ENCODE results near the gene CHMP2B. TPM values are rescaled to one million over a fixed set of nuclear protein-coding genes. Genes with fewer than 3 reads are reported as not detected.
A peak's percentile ranks its signal among the peaks of the same experiment; 100 is the strongest.
"Not testable (repeated sequence)": the region's sequence is repeated elsewhere in the genome, so short reads cannot be mapped to it uniquely, and the experiment has no call there.

Gene CHMP2B
- total RNA-seq, 1 experiment from 2014 or later, result 39.3 TPM

GRCh38 chr3:87247430-87247773, 20.3 kb downstream of the CHMP2B start:
- no peak overlapping the region for H3K27ac ChIP-seq (ENCODE audit: insufficient read length, low read depth, low read length)
- no peak overlapping the region for H3K4ac ChIP-seq (ENCODE audit: low read depth, low read length)
- Mint-ChIP-seq H3K27ac (no peak overlapping the region), H3K36me3 (ENCODE audit: insufficient read depth in 1 of 3, low read depth in 3 of 3) (peaks cover 5 to 34% (median 22%) of the 10 kb centered on the region in 3 experiments; a peak in 6 of 7 replicates), H3K4me3 (no peak overlapping the region), H3K9me3 (no peaks in the 10 kb centered on the region), H3K27me3 (ENCODE audit: low read depth) (no peaks in the 10 kb centered on the region), H3K4me1 (no peaks in the 10 kb centered on the region)
- no peaks in the 10 kb centered on the region for H3K27me3 ChIP-seq (ENCODE audit: insufficient read depth, low read length)
- H2AFZ ChIP-seq (ENCODE audit: low read length), result no peak overlapping the region
- H2AK5ac ChIP-seq (ENCODE audit: insufficient read length, low read length), result no peak overlapping the region
- H3K14ac ChIP-seq (ENCODE audit: insufficient read depth, low read length), result no peak overlapping the region
- H2BK20ac ChIP-seq (ENCODE audit: low read depth, low read length, poor library complexity, severe bottlenecking), result no peak overlapping the region
- H2BK12ac ChIP-seq (ENCODE audit: insufficient read length, low read depth, low read length), result no peak overlapping the region
- no CpG with 5 or more reads among the region's 1 CpG for WGBS (ENCODE audit: extremely low coverage, insufficient read length, low lambda C conversion rate)
- no peaks in the 10 kb centered on the region for H4K20me1 ChIP-seq (ENCODE audit: control insufficient read depth, insufficient read depth, insufficient read length)
- no peaks in the 10 kb centered on the region for H3K23me2 ChIP-seq (ENCODE audit: insufficient read length, low read depth, low read length, poor library complexity, severe bottlenecking)
- H3K4me2 ChIP-seq (ENCODE audit: insufficient read depth, insufficient read length, low read length), result no peak overlapping the region
- H3K4me1 ChIP-seq (ENCODE audit: insufficient read depth, low read length), result no peaks in the 10 kb centered on the region
- no peak overlapping the region for H3K23ac ChIP-seq (ENCODE audit: insufficient read length, low read depth, low read length)
- H3T11ph ChIP-seq (ENCODE audit: low read length), result no peak overlapping the region
- no peak for TF ChIP-seq CTCF (conservative IDR thresholded peaks at IDR 0.05)
- no peak overlapping the region for H4K91ac ChIP-seq (ENCODE audit: insufficient read length, low read depth, low read length)
- H2BK15ac ChIP-seq (ENCODE audit: low read depth, low read length), result no peak overlapping the region
- H4K8ac ChIP-seq (replicated peaks; ENCODE audit: insufficient read length, low read depth, low read length), result no peak overlapping the region
- no peak overlapping the region for H2BK120ac ChIP-seq (ENCODE audit: low read depth, low read length, poor library complexity, severe bottlenecking)
- no peak overlapping the region for H2BK5ac ChIP-seq (ENCODE audit: insufficient read length, low read length)
- H3K9me3 ChIP-seq (ENCODE audit: control insufficient read depth, low read depth, low read length), result no peaks in the 10 kb centered on the region
- no peak overlapping the region for H4K5ac ChIP-seq (ENCODE audit: insufficient read length, low read depth, low read length)
- no peak overlapping the region for H3K9ac ChIP-seq (ENCODE audit: extremely low read depth, insufficient read length, low read length)
- no peaks in the 10 kb centered on the region for H3K79me1 ChIP-seq (ENCODE audit: insufficient read depth, low read depth, low read length, poor library complexity, severe bottlenecking)
- DNase-seq, result no peak
- H3K79me2 ChIP-seq (ENCODE audit: insufficient read depth, low read length), result no peaks in the 10 kb centered on the region
- no peak overlapping the region for H3K18ac ChIP-seq (ENCODE audit: insufficient read length, low read depth, low read length)
- no peak overlapping the region for H3K56ac ChIP-seq (ENCODE audit: insufficient read length, low read depth, low read length)

GRCh38 chr3:87248231-87248630, 21.1 kb downstream of the CHMP2B start:
- H4K8ac ChIP-seq (replicated peaks; ENCODE audit: insufficient read length, low read depth, low read length); H3K79me2 ChIP-seq (ENCODE audit: insufficient read depth, low read length); H3K4ac ChIP-seq (ENCODE audit: low read depth, low read length); H3K18ac ChIP-seq (ENCODE audit: insufficient read length, low read depth, low read length); H3K9me3 ChIP-seq (ENCODE audit: control insufficient read depth, low read depth, low read length); H2BK20ac ChIP-seq (ENCODE audit: low read depth, low read length, poor library complexity, severe bottlenecking); H2BK12ac ChIP-seq (ENCODE audit: insufficient read length, low read depth, low read length); H2BK15ac ChIP-seq (ENCODE audit: low read depth, low read length); H3K23me2 ChIP-seq (ENCODE audit: insufficient read length, low read depth, low read length, poor library complexity, severe bottlenecking); H3K79me1 ChIP-seq (ENCODE audit: insufficient read depth, low read depth, low read length, poor library complexity, severe bottlenecking); H3K27me3 ChIP-seq (ENCODE audit: insufficient read depth, low read length); H2AFZ ChIP-seq (ENCODE audit: low read length); H2BK120ac ChIP-seq (ENCODE audit: low read depth, low read length, poor library complexity, severe bottlenecking); H3K9me3 Mint-ChIP-seq; H3K27ac ChIP-seq (ENCODE audit: insufficient read length, low read depth, low read length); H3K4me3 Mint-ChIP-seq; H3K14ac ChIP-seq (ENCODE audit: insufficient read depth, low read length); H3K9ac ChIP-seq (ENCODE audit: extremely low read depth, insufficient read length, low read length); H3K27me3 Mint-ChIP-seq (ENCODE audit: low read depth); H2BK5ac ChIP-seq (ENCODE audit: insufficient read length, low read length); H4K20me1 ChIP-seq (ENCODE audit: control insufficient read depth, insufficient read depth, insufficient read length); H3K4me2 ChIP-seq (ENCODE audit: insufficient read depth, insufficient read length, low read length); H2AK5ac ChIP-seq (ENCODE audit: insufficient read length, low read length); H3K4me1 Mint-ChIP-seq; DNase-seq; H3K23ac ChIP-seq (ENCODE audit: insufficient read length, low read depth, low read length); H3K56ac ChIP-seq (ENCODE audit: insufficient read length, low read depth, low read length); H4K91ac ChIP-seq (ENCODE audit: insufficient read length, low read depth, low read length); H3T11ph ChIP-seq (ENCODE audit: low read length); H4K5ac ChIP-seq (ENCODE audit: insufficient read length, low read depth, low read length); H3K4me1 ChIP-seq (ENCODE audit: insufficient read depth, low read length): not testable (repeated sequence)
- peak overlapping the region in 1 of 3 experiments; percentile 39; a peak in 1 of 7 replicates for H3K27ac Mint-ChIP-seq
- H3K36me3 Mint-ChIP-seq (ENCODE audit: insufficient read depth in 1 of 3, low read depth in 3 of 3), result peaks cover 5 to 36% (median 22%) of the 10 kb centered on the region in 3 experiments; a peak in 6 of 7 replicates
- WGBS (ENCODE audit: extremely low coverage, insufficient read length, low lambda C conversion rate), result no CpG with 5 or more reads among the region's 6 CpGs
